Measurements from ENCODE around the gene RPIA. TPM values are rescaled to one million over a fixed set of nuclear protein-coding genes. Genes with fewer than 3 reads are reported as not detected.
A peak's percentile ranks its signal among the peaks of the same experiment; 100 is the strongest.
"Not testable (repeated sequence)": the region's sequence is repeated elsewhere in the genome, so short reads cannot be mapped to it uniquely, and the experiment has no call there.

RPIA gene
- total RNA-seq, 1 donor from 2014 or later = 11.5 TPM

GRCh38 chr2:88757025-88757424 lies 65.6 kb downstream of the RPIA start:
- Histone ChIP-seq H3K9me3 (ENCODE audit: low read depth) (no peaks in the 10 kb centered on the region), H3K9ac (no peak overlapping the region), H3K79me2 (ENCODE audit: low read depth) (no peaks in the 10 kb centered on the region), H3F3A (ENCODE audit: low read depth) (no peaks in the 10 kb centered on the region), H3K36me3 (no peaks in the 10 kb centered on the region), H3K27me3 (no peaks in the 10 kb centered on the region), H3K27ac (no peak overlapping the region), H3K4me2 (no peak overlapping the region), H3K4me1 (no peaks in the 10 kb centered on the region), H4K20me1 (ENCODE audit: low read depth) (no peaks in the 10 kb centered on the region), H2AFZ (replicated peaks) (no peak overlapping the region), H3K4me3 (no peak overlapping the region)
- Mint-ChIP-seq H3K36me3 (peaks cover 14% of the 10 kb centered on the region), H3K27me3 (ENCODE audit: insufficient read depth, low read depth) (peaks cover 2% of the 10 kb centered on the region), H3K27ac (no peak overlapping the region), H3K9me3 (peaks cover 11% of the 10 kb centered on the region), H3K4me3 (no peak overlapping the region), H3K4me1 (no peaks in the 10 kb centered on the region)
- TF ChIP-seq EZH2phosphoT487 (IDR thresholded peaks at IDR 0.05) (no peak), EZH2 (IDR thresholded peaks at IDR 0.05) (no peak), CTCF (IDR thresholded peaks at IDR 0.05) (no peak)
- no peak for DNase-seq (ENCODE audit: low spot score)

- not testable (repeated sequence) for H3K36me3 Mint-ChIP-seq; H3K4me1 ChIP-seq; H3K4me1 Mint-ChIP-seq; H3F3A ChIP-seq (ENCODE audit: low read depth); H3K27ac ChIP-seq; H3K4me2 ChIP-seq; H2AFZ ChIP-seq (replicated peaks); H3K27me3 Mint-ChIP-seq (ENCODE audit: insufficient read depth, low read depth); DNase-seq (ENCODE audit: low spot score); H3K27ac Mint-ChIP-seq; H3K4me3 Mint-ChIP-seq; H3K9ac ChIP-seq; H3K4me3 ChIP-seq; H4K20me1 ChIP-seq (ENCODE audit: low read depth); H3K9me3 ChIP-seq (ENCODE audit: low read depth); H3K36me3 ChIP-seq; H3K79me2 ChIP-seq (ENCODE audit: low read depth); H3K27me3 ChIP-seq
- peaks cover 14% of the 10 kb centered on the region for H3K9me3 Mint-ChIP-seq
Observed at GRCh38 chr2:88758702-88759101, 67.2 kb downstream of the RPIA start.

GRCh38 chr2:88760819-88761598 lies 69.5 kb downstream of the RPIA start:
- Histone ChIP-seq H4K20me1 (ENCODE audit: low read depth) (no peaks in the 10 kb centered on the region), H3K36me3 (no peaks in the 10 kb centered on the region), H3K27me3 (peaks cover 29% of the 10 kb centered on the region), H3K4me3 (no peak overlapping the region), H3K27ac (no peak overlapping the region), H3K4me1 (no peaks in the 10 kb centered on the region), H3K79me2 (ENCODE audit: low read depth) (no peaks in the 10 kb centered on the region), H3K9me3 (ENCODE audit: low read depth) (no peaks in the 10 kb centered on the region), H3F3A (ENCODE audit: low read depth) (no peaks in the 10 kb centered on the region), H2AFZ (replicated peaks) (no peak overlapping the region), H3K9ac (no peak overlapping the region), H3K4me2 (no peak overlapping the region)
- Mint-ChIP-seq H3K9me3 (peaks cover 18% of the 10 kb centered on the region), H3K36me3 (peaks cover 6% of the 10 kb centered on the region), H3K27ac (no peak overlapping the region), H3K4me3 (no peak overlapping the region), H3K27me3 (ENCODE audit: insufficient read depth, low read depth) (peaks cover 12% of the 10 kb centered on the region), H3K4me1 (no peaks in the 10 kb centered on the region)
- DNase-seq (ENCODE audit: low spot score) = no peak
- no peak for TF ChIP-seq EZH2 (IDR thresholded peaks at IDR 0.05)
- TF ChIP-seq CTCF (IDR thresholded peaks at IDR 0.05) = no peak
- TF ChIP-seq EZH2phosphoT487 (IDR thresholded peaks at IDR 0.05) = no peak

- Histone ChIP-seq H3K9ac (no peak overlapping the region), H3K27me3 (peaks cover 46% of the 10 kb centered on the region), H3K4me3 (no peak overlapping the region), H2AFZ (replicated peaks) (no peak overlapping the region), H3K4me1 (no peaks in the 10 kb centered on the region), H3K9me3 (ENCODE audit: low read depth) (no peaks in the 10 kb centered on the region), H3K36me3 (no peaks in the 10 kb centered on the region), H3F3A (ENCODE audit: low read depth) (no peaks in the 10 kb centered on the region), H3K4me2 (no peak overlapping the region), H3K79me2 (ENCODE audit: low read depth) (no peaks in the 10 kb centered on the region), H4K20me1 (ENCODE audit: low read depth) (no peaks in the 10 kb centered on the region), H3K27ac (no peak overlapping the region)
- H3K27me3 Mint-ChIP-seq (ENCODE audit: insufficient read depth, low read depth) = peaks cover 17% of the 10 kb centered on the region
- DNase-seq (ENCODE audit: low spot score) = no peak
- H3K36me3 Mint-ChIP-seq = no peaks in the 10 kb centered on the region
- H3K4me3 Mint-ChIP-seq = peak overlapping the region; percentile 46
- no peak for TF ChIP-seq CTCF (IDR thresholded peaks at IDR 0.05)
- no peak for TF ChIP-seq EZH2phosphoT487 (IDR thresholded peaks at IDR 0.05)
- TF ChIP-seq EZH2 (IDR thresholded peaks at IDR 0.05) = no peak
- H3K9me3 Mint-ChIP-seq = peaks cover 7% of the 10 kb centered on the region
- H3K27ac Mint-ChIP-seq = no peak overlapping the region
- no peaks in the 10 kb centered on the region for H3K4me1 Mint-ChIP-seq
Observed at GRCh38 chr2:88764141-88764849, 72.8 kb downstream of the RPIA start.
